PC-3 (cell line): ENCODE results near the gene GBP3. TPM values are rescaled to one million over a fixed set of nuclear protein-coding genes. Genes with fewer than 3 reads are reported as not detected.
"Not testable (repeated sequence)": the region's sequence is repeated elsewhere in the genome, so short reads cannot be mapped to it uniquely, and the experiment has no call there.

Source experiments
- ATAC-seq: fragments of 200-7000 bp; cut with Tn5 transposase; 2 replicates; pipeline ENCODE4 v1.9.1; 2020; ENCODE audit warnings: mild to moderate bottlenecking, moderate library complexity
- BruUV-seq: library from RNA; stranded (reverse); fragments of 400-500 nt; replicated peaks from 2 replicates; lab custom pipeline; 2021; lab: Mats Ljungman, UMichigan
- CTCF ChIA-PET: fragments of 300-600 bp; sonication (Branson Sonifier 250); formaldehyde crosslinking; loops from one replicate; lab custom pipeline; 2022; ENCODE audit warnings: antibody characterized with exemption; lab: Charles Lee
- POLR2A ChIA-PET: fragments of 300-600 bp; sonication (Branson Sonifier 250); formaldehyde crosslinking; loops from one replicate; lab custom pipeline; 2022; ENCODE audit warnings: antibody characterized with exemption; ENCODE audit not compliant: unreplicated experiment; lab: Charles Lee
- DNase-seq: peaks from one replicate; pipeline ENCODE4 v3.0.0-alpha.2; 2015
- H2AFZ ChIP-seq: fragments of 300-600 bp; sonication (generic); 2 replicates; pipeline ENCODE4 v1.6.0; 2016; ENCODE audit warnings: antibody characterized with exemption, low read length
- H3F3A ChIP-seq: fragments of 300-600 bp; sonication (generic); one replicate; pipeline ENCODE4 v1.6.0; 2017; ENCODE audit warnings: antibody characterized with exemption, low read length, control low read depth, mild to moderate bottlenecking; ENCODE audit not compliant: unreplicated experiment
- H3K27ac ChIP-seq: fragments of 300-600 bp; sonication (generic); 2 replicates; pipeline ENCODE4 v1.5.1; 2016; ENCODE audit warnings: mild to moderate bottlenecking, low read length
- H3K27me3 ChIP-seq: fragments of 300-600 bp; sonication (generic); 2 replicates; pipeline ENCODE4 v1.6.1; 2016; ENCODE audit warnings: low read length, mixed read lengths
- H3K36me3 ChIP-seq: fragments of 300-600 bp; sonication (generic); 2 replicates; pipeline ENCODE4 v1.6.1; 2016; ENCODE audit warnings: low read depth, mixed run types, low read length, mixed read lengths
- H3K4me1 ChIP-seq: fragments of 300-600 bp; sonication (generic); 2 replicates; pipeline ENCODE4 v1.5.1; 2016; ENCODE audit warnings: low read length; ENCODE audit not compliant: insufficient read depth
- H3K4me2 ChIP-seq: fragments of 300-600 bp; sonication (generic); 2 replicates; pipeline ENCODE4 v1.6.0; 2016; ENCODE audit warnings: low read length
- H3K4me3 ChIP-seq: fragments of 300-600 bp; sonication (generic); 2 replicates; pipeline ENCODE4 v1.5.1; 2016; ENCODE audit warnings: mild to moderate bottlenecking, low read length, mixed read lengths
- H3K79me2 ChIP-seq: fragments of 300-600 bp; sonication (generic); 2 replicates; pipeline ENCODE4 v1.6.1; 2017; ENCODE audit warnings: low read length, mixed read lengths
- H3K9ac ChIP-seq: fragments of 300-600 bp; sonication (generic); 2 replicates; pipeline ENCODE4 v1.6.0; 2016; ENCODE audit warnings: mild to moderate bottlenecking, low read length
- H3K9me2 ChIP-seq: fragments of 300-600 bp; sonication (generic); replicated peaks from 2 replicates; pipeline ENCODE4 v1.6.1; 2016; ENCODE audit warnings: mixed run types, low read length, mixed read lengths
- H3K9me3 ChIP-seq: fragments of 300-600 bp; sonication (generic); 2 replicates; pipeline ENCODE4 v1.6.1; 2016; ENCODE audit warnings: low read length, mixed read lengths
- H4K20me1 ChIP-seq: fragments of 300-600 bp; sonication (generic); 2 replicates; pipeline ENCODE4 v1.6.1; 2016; ENCODE audit warnings: low read length, mixed read lengths
- CTCF ChIP-seq: fragments of 300-600 bp; sonication (generic); conservative IDR thresholded peaks from 2 replicates; pipeline ENCODE4 v1.5.1; 2017; ENCODE audit warnings: antibody characterized with exemption, low read depth, mild to moderate bottlenecking, low read length
- EZH2 ChIP-seq: fragments of 300-600 bp; sonication (generic); IDR thresholded peaks from one replicate; pipeline ENCODE4 v1.6.1; 2017; ENCODE audit warnings: antibody characterized with exemption, mild to moderate bottlenecking, low read length; ENCODE audit not compliant: unreplicated experiment
- EZH2phosphoT487 ChIP-seq: fragments of 300-600 bp; sonication (generic); IDR thresholded peaks from 2 replicates; pipeline ENCODE4 v1.6.1; 2018; ENCODE audit warnings: mild to moderate bottlenecking, antibody characterized with exemption, low read length, borderline replicate concordance
- intact Hi-C: fragments of 100-400 bp; cut with micrococcal nuclease; formaldehyde crosslinking; loops from 2 replicates; pipeline ENCODE4 v1.9.0; 2023
- total RNA-seq: library from RNA; depleted of rRNA; stranded (reverse); fragments of >200 nt; gene quantifications from 2 replicates; pipeline ENCODE4 v1.2.3, GENCODE V29; 2014

GBP3 gene
- total RNA-seq, 1 experiment from 2014 or later, result 23.3 TPM

GRCh38 chr1:89037186-89037585 is 14.5 kb upstream of the GBP3 start:
- H3K4me1 ChIP-seq, result peaks cover 20% of the 10 kb centered on the region
- no peaks in the 10 kb centered on the region for H4K20me1 ChIP-seq
- no peak overlapping the region for H3K9ac ChIP-seq
- no peaks in the 10 kb centered on the region for H3K36me3 ChIP-seq
- H3K4me2 ChIP-seq, result no peak overlapping the region
- no peaks in the 10 kb centered on the region for H3K79me2 ChIP-seq
- no peak overlapping the region for H3K4me3 ChIP-seq
- ATAC-seq (no peak), DNase-seq (no peak)
- no peak for TF ChIP-seq EZH2
- no peak for TF ChIP-seq EZH2phosphoT487
- no peak for TF ChIP-seq CTCF
- H3K27me3 ChIP-seq, result no peaks in the 10 kb centered on the region
- BruUV-seq, result no TSS peak
- ChIA-PET CTCF (no interaction called here), POLR2A (no interaction called here)
- intact Hi-C loops, result no loop called here
- H3K27ac ChIP-seq, result no peak overlapping the region
- peaks cover 5% of the 10 kb centered on the region for H3F3A ChIP-seq
- H3K9me2 ChIP-seq, result no peaks in the 10 kb centered on the region
- no peak overlapping the region for H2AFZ ChIP-seq
- H3K9me3 ChIP-seq, result 0 out of 2 replicates have a peak, but pooled peaks cover 2% of the 10 kb centered on the region

- ATAC-seq, result no peak
- no peak overlapping the region for H2AFZ ChIP-seq
- POLR2A ChIA-PET, result no interaction called here
Observed at GRCh38 chr1:89035080-89035479, 12.4 kb upstream of the GBP3 start.

DNA sequence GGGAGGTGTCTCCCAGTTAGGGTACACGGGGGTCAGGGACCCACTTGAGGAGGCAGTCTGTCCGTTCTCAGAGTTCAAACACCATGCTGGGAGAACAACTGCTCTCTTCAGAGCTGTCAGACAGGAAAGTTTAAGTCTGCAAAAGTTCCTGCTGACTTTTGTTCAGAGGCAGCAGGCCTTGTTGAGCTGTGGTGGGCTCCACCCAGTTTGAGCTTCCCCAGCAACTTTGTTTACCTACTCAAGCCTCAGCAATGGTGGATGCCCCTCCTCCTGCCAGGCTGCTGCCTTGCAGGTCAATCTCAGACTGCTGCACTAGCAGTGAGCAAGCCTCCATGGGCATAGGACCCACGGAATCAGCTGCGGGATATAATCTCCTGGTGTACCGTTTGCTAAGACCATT is 11.3 kb upstream of the GBP3 start:
- intact Hi-C loops, CTCF ChIA-PET, H3F3A ChIP-seq, H3K9me2 ChIP-seq, H3K27me3 ChIP-seq, H3K4me1 ChIP-seq, ATAC-seq, H3K36me3 ChIP-seq, H4K20me1 ChIP-seq, H3K27ac ChIP-seq, H3K9me3 ChIP-seq, H3K9ac ChIP-seq, BruUV-seq, H2AFZ ChIP-seq, DNase-seq, H3K79me2 ChIP-seq, POLR2A ChIA-PET, H3K4me3 ChIP-seq, H3K4me2 ChIP-seq: not testable (repeated sequence)

More at GRCh38 chr1:89035080-89035479, 12.4 kb upstream of the GBP3 start:
- Histone ChIP-seq H3K9me2 (no peaks in the 10 kb centered on the region), H4K20me1 (no peaks in the 10 kb centered on the region), H3K9me3 (no peaks in the 10 kb centered on the region), H3K36me3 (no peaks in the 10 kb centered on the region), H3F3A (no peaks in the 10 kb centered on the region), H3K4me1 (peaks cover 5% of the 10 kb centered on the region), H3K4me2 (no peak overlapping the region), H3K27me3 (no peaks in the 10 kb centered on the region), H3K79me2 (no peaks in the 10 kb centered on the region), H3K27ac (no peak overlapping the region), H3K4me3 (no peak overlapping the region), H3K9ac (no peak overlapping the region)
- no TSS peak for BruUV-seq
- intact Hi-C loops, result no loop called here
- TF ChIP-seq EZH2phosphoT487 (no peak), CTCF (no peak)
- CTCF ChIA-PET, result no interaction called here
- DNase-seq, result no peak

- H3K9me2 ChIP-seq, BruUV-seq, H3K4me1 ChIP-seq, H2AFZ ChIP-seq, intact Hi-C loops, H3K9ac ChIP-seq, H3K4me3 ChIP-seq, DNase-seq, H3K36me3 ChIP-seq, H3K4me2 ChIP-seq, CTCF ChIA-PET, H3K27ac ChIP-seq, H4K20me1 ChIP-seq, POLR2A ChIA-PET, H3K9me3 ChIP-seq, H3K79me2 ChIP-seq, ATAC-seq, H3F3A ChIP-seq, H3K27me3 ChIP-seq: not testable (repeated sequence)
Observed at GRCh38 chr1:89029051-89029450, 6.4 kb upstream of the GBP3 start.
